Dermis microvascular lymphatic vessel endothelial cell (primary cell): ENCODE results near the gene HIP1R. TPM values are rescaled to one million over a fixed set of nuclear protein-coding genes. Genes with fewer than 3 reads are reported as not detected.

ENCODE experiments used
- DNase-seq, 2 donors: peaks; one replicate each; pipeline versions ENCODE4 v3.0.0 to v3.0.0-alpha.2; 2010; ENCODE audit warnings: low read depth in 2 of 2
- total RNA-seq: library from RNA; depleted of rRNA; stranded (reverse); fragments of >200 nt; gene quantifications from 2 replicates; pipeline ENCODE4 v1.2.1, GENCODE V29; 2014

HIP1R gene
- total RNA-seq, 1 donor from 2014 or later: 47.2 TPM

- DNase-seq: no peak
Observed at GRCh38 chr12:122846622-122847515, 11.6 kb downstream of the HIP1R start.

- no peak for DNase-seq
Observed at GRCh38 chr12:122847516-122847836, 12.2 kb downstream of the HIP1R start.

- DNase-seq: no peak
Observed at GRCh38 chr12:122847921-122848421, 12.7 kb downstream of the HIP1R start.

- no peak for DNase-seq
Observed at GRCh38 chr12:122848471-122849351, 13.5 kb downstream of the HIP1R start.

- DNase-seq: no peak
Observed at GRCh38 chr12:122849352-122850047, 14.2 kb downstream of the HIP1R start.

- no peak for DNase-seq
Observed at GRCh38 chr12:122850048-122850445, 14.8 kb downstream of the HIP1R start.

GRCh38 chr12:122850695-122851350 lies 15.6 kb downstream of the HIP1R start:
- peak in 1 of 2 donors; percentile 78 for DNase-seq

- peak in 1 of 2 donors; percentile 95 for DNase-seq
Observed at GRCh38 chr12:122851820-122852219, 16.6 kb downstream of the HIP1R start.

GRCh38 chr12:122852336-122853275 lies 17.3 kb downstream of the HIP1R start:
- DNase-seq: peak in 1 of 2 donors; percentile 79

- no peak for DNase-seq
Observed at GRCh38 chr12:122853582-122854245, 18.5 kb downstream of the HIP1R start.

GRCh38 chr12:122854554-122854953 lies 19.3 kb downstream of the HIP1R start:
- DNase-seq: no peak

GRCh38 chr12:122855071-122855829 lies 20.0 kb downstream of the HIP1R start:
- no peak for DNase-seq

GRCh38 chr12:122855928-122856831 lies 20.9 kb downstream of the HIP1R start:
- no peak for DNase-seq

GRCh38 chr12:122856999-122857671 lies 21.9 kb downstream of the HIP1R start:
- DNase-seq: no peak

GRCh38 chr12:122858171-122858570 lies 22.9 kb downstream of the HIP1R start:
- no peak for DNase-seq

GRCh38 chr12:122858591-122859302 lies 23.5 kb downstream of the HIP1R start:
- DNase-seq: no peak
